ENCODE measurements around the gene RHNO1.

The RHNO1 gene

GRCh38 chr12:2934371-2934770, 57.3 kb downstream of the RHNO1 start:
- no peak overlapping the region for H3K4me3 ChIP-seq (ENCODE audit: low read depth, low read length)
- peaks cover 50 to 74% of the 10 kb centered on the region in 2 experiments for H3K36me3 ChIP-seq (ENCODE audit: control insufficient read depth in 2 of 2, insufficient read depth in 1 of 2, low read length in 2 of 2)
- H3K4me1 ChIP-seq (ENCODE audit: control insufficient read depth, insufficient read depth, low read length): no peaks in the 10 kb centered on the region
- TF ChIP-seq MYNN (tag by site-specific recombination; IDR thresholded peaks at IDR 0.05; ENCODE audit: borderline replicate concordance) (no peak), ZNF707 (tag by site-specific recombination; IDR thresholded peaks at IDR 0.05) (no peak), GLIS2 (tag by site-specific recombination; IDR thresholded peaks at IDR 0.05) (no peak), ZNF585B (tag by site-specific recombination; IDR thresholded peaks at IDR 0.05) (no peak), ZBTB21 (tag by site-specific recombination; IDR thresholded peaks at IDR 0.05) (no peak), ZSCAN4 (tag by site-specific recombination; IDR thresholded peaks at IDR 0.05) (no peak), FEZF1 (tag by site-specific recombination; IDR thresholded peaks at IDR 0.05) (no peak), ZFP69B (tag by site-specific recombination; IDR thresholded peaks at IDR 0.05) (no peak)
- CTCF ChIA-PET: interaction anchor here (0.6 to 1.4 kb wide), 2 partner anchors 11 to 23 kb away, joined by 4 read pairs; no protein-coding TSS in a partner anchor
- H3K9me3 ChIP-seq (ENCODE audit: control insufficient read depth, insufficient read depth, low read depth, low read length): no peaks in the 10 kb centered on the region
- POLR2A ChIA-PET: no interaction called here
- H3K27ac ChIP-seq (ENCODE audit: extremely low read depth, low read depth, low read length): no peak overlapping the region

- CTCF ChIA-PET: no interaction called here
- H3K9me3 ChIP-seq (ENCODE audit: control insufficient read depth, insufficient read depth, low read depth, low read length): no peaks in the 10 kb centered on the region
- H3K36me3 ChIP-seq (ENCODE audit: control insufficient read depth in 2 of 2, insufficient read depth in 1 of 2, low read length in 2 of 2): peaks cover 42 to 76% of the 10 kb centered on the region in 2 experiments
- no peak for TF ChIP-seq ZNF629 (tag by site-specific recombination; IDR thresholded peaks at IDR 0.05)
- no peak overlapping the region for H3K27ac ChIP-seq (ENCODE audit: extremely low read depth, low read depth, low read length)
- H3K4me3 ChIP-seq (ENCODE audit: low read depth, low read length): no peak overlapping the region
- H3K4me1 ChIP-seq (ENCODE audit: control insufficient read depth, insufficient read depth, low read length): no peaks in the 10 kb centered on the region
- POLR2A ChIA-PET: no interaction called here
Observed at GRCh38 chr12:2936301-2936700, 59.3 kb downstream of the RHNO1 start.

GRCh38 chr12:2937500-2937899, 60.5 kb downstream of the RHNO1 start:
- H3K27ac ChIP-seq (ENCODE audit: extremely low read depth, low read depth, low read length): no peak overlapping the region
- ChIA-PET CTCF (no interaction called here), POLR2A (interaction anchor here (0.8 kb wide), 1 partner anchor 47 kb away, joined by 4 read pairs; no protein-coding TSS in a partner anchor)
- no peaks in the 10 kb centered on the region for H3K4me1 ChIP-seq (ENCODE audit: control insufficient read depth, insufficient read depth, low read length)
- peaks cover 30 to 67% of the 10 kb centered on the region in 2 experiments for H3K36me3 ChIP-seq (ENCODE audit: control insufficient read depth in 2 of 2, insufficient read depth in 1 of 2, low read length in 2 of 2)
- no peak for TF ChIP-seq YY1 (tag by site-specific recombination; IDR thresholded peaks at IDR 0.05)
- no peak for TF ChIP-seq ZNF596 (tag by site-specific recombination; IDR thresholded peaks at IDR 0.05)
- TF ChIP-seq SCRT2 (tag by site-specific recombination; IDR thresholded peaks at IDR 0.05): no peak
- no peak for TF ChIP-seq ZNF416 (tag by site-specific recombination; IDR thresholded peaks at IDR 0.05)
- TF ChIP-seq ZNF121 (tag by site-specific recombination; IDR thresholded peaks at IDR 0.05): no peak
- no peak for TF ChIP-seq EGR2 (tag by site-specific recombination; IDR thresholded peaks at IDR 0.05; ENCODE audit: low read depth)
- no peak for TF ChIP-seq ZNF274 (IDR thresholded peaks at IDR 0.05; ENCODE audit: low read length)
- no peak for TF ChIP-seq ZNF274 (tag by site-specific recombination; IDR thresholded peaks at IDR 0.05; ENCODE audit: borderline replicate concordance)
- no peak for TF ChIP-seq PRDM4 (tag by site-specific recombination; IDR thresholded peaks at IDR 0.05)
- TF ChIP-seq ZNF670 (tag by site-specific recombination; IDR thresholded peaks at IDR 0.05; ENCODE audit: low read depth): no peak
- TF ChIP-seq ZBTB26 (tag by site-specific recombination; optimal IDR thresholded peaks at IDR 0.05): no peak
- TF ChIP-seq ZNF792 (tag by site-specific recombination; IDR thresholded peaks at IDR 0.05): no peak
- TF ChIP-seq GLIS2 (tag by site-specific recombination; IDR thresholded peaks at IDR 0.05): no peak
- no peak for TF ChIP-seq YY2 (tag by site-specific recombination; IDR thresholded peaks at IDR 0.05)
- no peak for TF ChIP-seq HOXC10 (CRISPR knock-in tag; IDR thresholded peaks at IDR 0.05)
- no peak for TF ChIP-seq ZNF692 (tag by site-specific recombination; IDR thresholded peaks at IDR 0.05)
- TF ChIP-seq ZNF391 (tag by site-specific recombination; IDR thresholded peaks at IDR 0.05; ENCODE audit: borderline replicate concordance, low read depth): no peak
- TF ChIP-seq ZNF169 (tag by site-specific recombination; IDR thresholded peaks at IDR 0.05): no peak
- no peak for TF ChIP-seq ZNF112 (tag by site-specific recombination; IDR thresholded peaks at IDR 0.05)
- no peak for TF ChIP-seq SP2 (tag by site-specific recombination; IDR thresholded peaks at IDR 0.05)
- no peaks in the 10 kb centered on the region for H3K9me3 ChIP-seq (ENCODE audit: control insufficient read depth, insufficient read depth, low read depth, low read length)
- no peak overlapping the region for H3K4me3 ChIP-seq (ENCODE audit: low read depth, low read length)

Data from HEK293 (cell line).